Measurements from ENCODE around the gene SEC61G. TPM values are rescaled to one million over a fixed set of nuclear protein-coding genes. Genes with fewer than 3 reads are reported as not detected.
A peak's percentile ranks its signal among the peaks of the same experiment; 100 is the strongest.

SEC61G gene
- total and polyA plus RNA-seq, 8 donors: 116 to 180 (median 169) TPM

- ATAC-seq: no peak
- Histone ChIP-seq H3K4me1 (peaks cover 8 to 41% of the 10 kb centered on the region in 2 donors), H3K36me3 (peaks cover 0 to 25% of the 10 kb centered on the region in 2 donors), H3K4me3 (peak overlapping the region; percentile 93 to 98), H3K9me3 (no peaks in the 10 kb centered on the region), H3K27ac (no peak overlapping the region), H3K27me3 (no peaks in the 10 kb centered on the region)
- intact Hi-C loops (cut with DNase I): no loop called here
- TF ChIP-seq CTCF (IDR thresholded peaks at IDR 0.05): no peak
- DNase-seq: no peak
Observed at GRCh38 chr7:54757711-54758110, 1.3 kb downstream of the SEC61G start.

- Histone ChIP-seq H3K4me1 (peaks cover 0 to 2% of the 10 kb centered on the region in 2 donors), H3K27me3 (no peaks in the 10 kb centered on the region), H3K4me3 (no peak overlapping the region), H3K9me3 (no peaks in the 10 kb centered on the region), H3K27ac (no peak overlapping the region), H3K36me3 (peaks cover 0 to 73% of the 10 kb centered on the region in 2 donors)
- ATAC-seq (no peak), DNase-seq (no peak)
- TF ChIP-seq CTCF (IDR thresholded peaks at IDR 0.05): no peak
- intact Hi-C loops (cut with DNase I): no loop called here
Observed at GRCh38 chr7:54749200-54749599, 9.8 kb downstream of the SEC61G start.

- intact Hi-C loops (cut with DNase I): no loop called here
- no peaks in the 10 kb centered on the region for H3K9me3 ChIP-seq
- TF ChIP-seq CTCF (IDR thresholded peaks at IDR 0.05): no peak
- DNase-seq: no peak
- no peak overlapping the region for H3K4me3 ChIP-seq
- no peak overlapping the region for H3K27ac ChIP-seq
- no peaks in the 10 kb centered on the region for H3K27me3 ChIP-seq
- H3K36me3 ChIP-seq: peaks cover 0 to 54% of the 10 kb centered on the region in 2 donors
- ATAC-seq: no peak
- no peaks in the 10 kb centered on the region for H3K4me1 ChIP-seq
Observed at GRCh38 chr7:54747234-54747633, 11.8 kb downstream of the SEC61G start.

GRCh38 chr7:54743580-54743979 lies 15.4 kb downstream of the SEC61G start:
- Histone ChIP-seq H3K4me3 (no peak overlapping the region), H3K27me3 (no peaks in the 10 kb centered on the region), H3K27ac (no peak overlapping the region), H3K9me3 (no peaks in the 10 kb centered on the region), H3K36me3 (peaks cover 0 to 17% of the 10 kb centered on the region in 2 donors), H3K4me1 (no peaks in the 10 kb centered on the region)
- TF ChIP-seq CTCF (IDR thresholded peaks at IDR 0.05): no peak
- no peak for DNase-seq
- intact Hi-C loops (cut with DNase I): no loop called here
- ATAC-seq: no peak

- no peak for TF ChIP-seq CTCF (IDR thresholded peaks at IDR 0.05)
- ATAC-seq (no peak), DNase-seq (no peak)
- Histone ChIP-seq H3K4me3 (no peak overlapping the region), H3K36me3 (no peaks in the 10 kb centered on the region), H3K27me3 (no peaks in the 10 kb centered on the region), H3K27ac (no peak overlapping the region), H3K4me1 (no peaks in the 10 kb centered on the region), H3K9me3 (no peaks in the 10 kb centered on the region)
- intact Hi-C loops (cut with DNase I): no loop called here
Observed at GRCh38 chr7:54738737-54739136, 20.3 kb downstream of the SEC61G start.

Data from left lung (tissue), 10 donors.